ENCODE data around the gene TNIP3.

TNIP3 gene

GRCh38 chr4:121148621-121149020 is 15.5 kb downstream of the TNIP3 start:
- H3K36me3 ChIP-seq (ENCODE audit: insufficient read depth, insufficient read length, low read length) = no peaks in the 10 kb centered on the region
- H3K27me3 ChIP-seq (ENCODE audit: insufficient read depth, insufficient read length) = no peaks in the 10 kb centered on the region
- no peak for DNase-seq (ENCODE audit: low read depth, low spot score)
- no peak overlapping the region for H3K4me3 ChIP-seq (ENCODE audit: insufficient read length, low read depth)
- TF ChIP-seq YY1 (IDR thresholded peaks at IDR 0.05; ENCODE audit: insufficient read depth, insufficient read length) (no peak), SUZ12 (IDR thresholded peaks at IDR 0.05; ENCODE audit: extremely low read depth, insufficient read depth, insufficient read length) (no peak), ZNF274 (IDR thresholded peaks at IDR 0.05; ENCODE audit: low read depth, low read length) (no peak)
- no peaks in the 10 kb centered on the region for H3K4me1 ChIP-seq (ENCODE audit: insufficient read depth, insufficient read length)
- H3K9ac ChIP-seq (ENCODE audit: insufficient read length, low read depth) = no peak overlapping the region
- no peaks in the 10 kb centered on the region for H3K9me3 ChIP-seq (ENCODE audit: insufficient read depth, low read length)

DNA sequence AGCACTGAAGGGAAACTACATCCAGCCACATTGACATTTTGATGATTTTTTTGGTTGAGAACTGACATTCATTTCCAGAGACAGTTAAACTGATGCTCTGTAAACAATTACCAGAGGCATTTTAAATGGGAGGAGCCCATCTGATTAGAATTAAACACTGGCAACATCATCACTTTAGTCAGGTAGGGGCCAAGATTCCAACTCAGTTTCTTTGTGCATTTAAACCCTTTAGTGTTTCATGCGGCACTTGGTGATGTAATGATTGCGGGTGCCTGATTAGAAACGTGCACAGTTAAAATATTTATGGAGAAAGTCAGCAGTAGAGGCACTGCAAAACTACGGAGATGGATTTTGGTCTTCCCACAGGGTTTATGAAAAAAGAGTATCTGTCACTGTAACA is 16.1 kb downstream of the TNIP3 start:
- no peak for DNase-seq (ENCODE audit: low read depth, low spot score)
- H3K9me3 ChIP-seq (ENCODE audit: insufficient read depth, low read length) = no peaks in the 10 kb centered on the region
- no peaks in the 10 kb centered on the region for H3K27me3 ChIP-seq (ENCODE audit: insufficient read depth, insufficient read length)
- H3K4me1 ChIP-seq (ENCODE audit: insufficient read depth, insufficient read length) = no peaks in the 10 kb centered on the region
- H3K4me3 ChIP-seq (ENCODE audit: insufficient read length, low read depth) = no peak overlapping the region
- no peaks in the 10 kb centered on the region for H3K36me3 ChIP-seq (ENCODE audit: insufficient read depth, insufficient read length, low read length)
- no peak overlapping the region for H3K9ac ChIP-seq (ENCODE audit: insufficient read length, low read depth)
- TF ChIP-seq YY1 (IDR thresholded peaks at IDR 0.05; ENCODE audit: insufficient read depth, insufficient read length) = no peak
- TF ChIP-seq ZNF274 (IDR thresholded peaks at IDR 0.05; ENCODE audit: low read depth, low read length) = no peak
- TF ChIP-seq SUZ12 (IDR thresholded peaks at IDR 0.05; ENCODE audit: extremely low read depth, insufficient read depth, insufficient read length) = no peak

DNA sequence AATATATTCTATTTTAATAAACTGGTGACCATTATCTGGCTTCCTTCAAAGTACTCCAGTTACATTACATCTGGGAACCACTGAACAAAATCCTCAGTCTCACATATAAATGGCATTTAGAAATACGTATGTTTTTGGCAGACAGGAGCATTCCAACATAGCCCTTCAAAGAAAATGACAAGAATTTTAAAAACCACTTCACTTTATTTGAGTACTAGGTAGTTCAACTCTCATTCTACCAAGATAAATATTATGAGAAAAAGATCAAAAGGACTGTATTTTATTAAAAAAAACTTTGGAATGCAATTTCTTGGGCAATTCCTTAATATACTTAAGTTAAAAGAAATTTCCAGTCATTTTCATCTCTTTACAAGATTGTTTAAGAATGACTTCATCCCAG is 17.6 kb downstream of the TNIP3 start:
- H3K4me1 ChIP-seq (ENCODE audit: insufficient read depth, insufficient read length) = no peaks in the 10 kb centered on the region
- DNase-seq (ENCODE audit: low read depth, low spot score) = no peak
- no peak for TF ChIP-seq YY1 (IDR thresholded peaks at IDR 0.05; ENCODE audit: insufficient read depth, insufficient read length)
- no peak for TF ChIP-seq ZNF274 (IDR thresholded peaks at IDR 0.05; ENCODE audit: low read depth, low read length)
- TF ChIP-seq SUZ12 (IDR thresholded peaks at IDR 0.05; ENCODE audit: extremely low read depth, insufficient read depth, insufficient read length) = no peak
- H3K9ac ChIP-seq (ENCODE audit: insufficient read length, low read depth) = no peak overlapping the region
- H3K36me3 ChIP-seq (ENCODE audit: insufficient read depth, insufficient read length, low read length) = no peaks in the 10 kb centered on the region
- H3K27me3 ChIP-seq (ENCODE audit: insufficient read depth, insufficient read length) = no peaks in the 10 kb centered on the region
- H3K9me3 ChIP-seq (ENCODE audit: insufficient read depth, low read length) = no peaks in the 10 kb centered on the region
- H3K4me3 ChIP-seq (ENCODE audit: insufficient read length, low read depth) = no peak overlapping the region

GRCh38 chr4:121145430-121145829 is 18.7 kb downstream of the TNIP3 start:
- TF ChIP-seq SUZ12 (IDR thresholded peaks at IDR 0.05; ENCODE audit: extremely low read depth, insufficient read depth, insufficient read length) = no peak
- no peak for TF ChIP-seq YY1 (IDR thresholded peaks at IDR 0.05; ENCODE audit: insufficient read depth, insufficient read length)
- no peak for TF ChIP-seq ZNF274 (IDR thresholded peaks at IDR 0.05; ENCODE audit: low read depth, low read length)
- no peak overlapping the region for H3K4me3 ChIP-seq (ENCODE audit: insufficient read length, low read depth)
- no peak overlapping the region for H3K9ac ChIP-seq (ENCODE audit: insufficient read length, low read depth)
- H3K36me3 ChIP-seq (ENCODE audit: insufficient read depth, insufficient read length, low read length) = no peaks in the 10 kb centered on the region
- no peaks in the 10 kb centered on the region for H3K4me1 ChIP-seq (ENCODE audit: insufficient read depth, insufficient read length)
- no peak for DNase-seq (ENCODE audit: low read depth, low spot score)
- no peaks in the 10 kb centered on the region for H3K9me3 ChIP-seq (ENCODE audit: insufficient read depth, low read length)
- no peaks in the 10 kb centered on the region for H3K27me3 ChIP-seq (ENCODE audit: insufficient read depth, insufficient read length)

- Histone ChIP-seq H3K9me3 (ENCODE audit: insufficient read depth, low read length) (no peaks in the 10 kb centered on the region), H3K36me3 (ENCODE audit: insufficient read depth, insufficient read length, low read length) (no peaks in the 10 kb centered on the region)
These were observed 20.1 kb downstream of the TNIP3 start for GRCh38 chr4:121144021-121144420.

DNA sequence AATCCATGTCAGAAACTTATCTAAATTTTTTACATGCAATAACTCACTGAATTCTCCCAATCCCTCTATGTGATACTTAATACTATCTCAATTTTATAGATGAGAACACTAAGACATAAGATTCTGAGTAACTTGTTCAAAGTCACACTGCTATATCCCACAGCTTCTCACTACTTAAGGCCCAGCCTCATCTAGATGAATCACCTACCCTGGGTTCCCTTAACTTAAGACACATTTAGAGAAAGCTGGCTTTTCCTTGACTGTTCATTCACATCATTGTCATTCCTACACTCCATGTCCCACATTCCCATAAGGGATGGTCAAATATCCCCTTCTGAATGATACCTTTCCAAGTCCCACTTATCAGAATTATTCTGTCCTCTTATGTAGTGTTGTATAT is 21.0 kb downstream of the TNIP3 start:
- no peaks in the 10 kb centered on the region for H3K9me3 ChIP-seq (ENCODE audit: insufficient read depth, low read length)
- H3K4me3 ChIP-seq (ENCODE audit: insufficient read length, low read depth) = no peak overlapping the region
- no peaks in the 10 kb centered on the region for H3K4me1 ChIP-seq (ENCODE audit: insufficient read depth, insufficient read length)
- TF ChIP-seq SUZ12 (IDR thresholded peaks at IDR 0.05; ENCODE audit: extremely low read depth, insufficient read depth, insufficient read length) = no peak
- TF ChIP-seq ZNF274 (IDR thresholded peaks at IDR 0.05; ENCODE audit: low read depth, low read length) = no peak
- TF ChIP-seq YY1 (IDR thresholded peaks at IDR 0.05; ENCODE audit: insufficient read depth, insufficient read length) = no peak
- DNase-seq (ENCODE audit: low read depth, low spot score) = no peak
- no peak overlapping the region for H3K9ac ChIP-seq (ENCODE audit: insufficient read length, low read depth)
- H3K27me3 ChIP-seq (ENCODE audit: insufficient read depth, insufficient read length) = no peaks in the 10 kb centered on the region
- no peaks in the 10 kb centered on the region for H3K36me3 ChIP-seq (ENCODE audit: insufficient read depth, insufficient read length, low read length)

More at GRCh38 chr4:121144021-121144420, 20.1 kb downstream of the TNIP3 start:
- no peaks in the 10 kb centered on the region for H3K27me3 ChIP-seq (ENCODE audit: insufficient read depth, insufficient read length)
- no peak overlapping the region for H3K4me3 ChIP-seq (ENCODE audit: insufficient read length, low read depth)
- no peak overlapping the region for H3K9ac ChIP-seq (ENCODE audit: insufficient read length, low read depth)
- TF ChIP-seq ZNF274 (IDR thresholded peaks at IDR 0.05; ENCODE audit: low read depth, low read length) (no peak), SUZ12 (IDR thresholded peaks at IDR 0.05; ENCODE audit: extremely low read depth, insufficient read depth, insufficient read length) (no peak), YY1 (IDR thresholded peaks at IDR 0.05; ENCODE audit: insufficient read depth, insufficient read length) (no peak)
- no peak for DNase-seq (ENCODE audit: low read depth, low spot score)
- H3K4me1 ChIP-seq (ENCODE audit: insufficient read depth, insufficient read length) = no peaks in the 10 kb centered on the region

DNA sequence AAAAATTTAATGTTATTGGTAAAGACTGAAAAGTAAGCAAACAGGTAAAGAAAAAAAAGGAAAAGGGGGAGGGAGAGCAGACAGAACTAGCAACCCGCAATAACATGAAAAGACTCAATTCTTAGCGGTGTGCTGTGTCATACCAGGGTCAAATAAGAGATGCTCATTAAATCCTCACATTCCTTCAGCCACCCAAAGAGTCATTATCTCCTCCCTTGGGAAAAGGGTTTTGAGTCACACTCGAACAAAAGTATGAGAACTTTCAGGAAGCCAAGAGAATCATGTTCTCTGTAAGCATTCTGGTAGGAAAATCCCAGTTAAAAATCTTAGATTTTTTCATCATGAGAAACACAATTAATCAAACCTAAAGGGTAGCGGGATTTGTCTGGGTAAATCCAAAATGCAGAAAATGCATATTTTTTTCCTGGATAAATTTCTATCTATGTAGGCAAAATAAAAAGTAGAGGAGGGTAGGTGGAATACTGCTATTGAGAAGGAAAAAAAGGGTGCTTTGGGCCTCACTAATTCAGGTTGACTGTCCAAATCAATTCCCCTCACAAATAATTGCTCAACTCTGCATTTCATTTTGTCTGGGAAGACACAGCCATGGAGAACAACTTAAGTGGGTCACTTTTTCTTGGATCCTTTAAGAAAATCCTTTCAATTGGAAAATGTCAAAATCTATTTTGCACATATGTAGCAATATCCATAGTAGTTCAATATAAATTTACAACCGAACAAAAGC is 23.2 kb downstream of the TNIP3 start:
- no peak for TF ChIP-seq YY1 (IDR thresholded peaks at IDR 0.05; ENCODE audit: insufficient read depth, insufficient read length)
- TF ChIP-seq SUZ12 (IDR thresholded peaks at IDR 0.05; ENCODE audit: extremely low read depth, insufficient read depth, insufficient read length) = no peak
- no peak for TF ChIP-seq ZNF274 (IDR thresholded peaks at IDR 0.05; ENCODE audit: low read depth, low read length)
- Histone ChIP-seq H3K4me1 (ENCODE audit: insufficient read depth, insufficient read length) (no peaks in the 10 kb centered on the region), H3K9me3 (ENCODE audit: insufficient read depth, low read length) (no peaks in the 10 kb centered on the region), H3K9ac (ENCODE audit: insufficient read length, low read depth) (no peak overlapping the region), H3K4me3 (ENCODE audit: insufficient read length, low read depth) (no peak overlapping the region), H3K27me3 (ENCODE audit: insufficient read depth, insufficient read length) (no peaks in the 10 kb centered on the region), H3K36me3 (ENCODE audit: insufficient read depth, insufficient read length, low read length) (no peaks in the 10 kb centered on the region)
- DNase-seq (ENCODE audit: low read depth, low spot score) = no peak

Data from NT2/D1 (cell line).